Measurements from ENCODE around the gene ZNF101. TPM values are rescaled to one million over a fixed set of nuclear protein-coding genes. Genes with fewer than 3 reads are reported as not detected.

Gene ZNF101
- total and polyA plus RNA-seq, 2 donors (not counting 1 experiment from before 2014, with no cell fraction given), result 15.2 to 74.3 TPM

DNA sequence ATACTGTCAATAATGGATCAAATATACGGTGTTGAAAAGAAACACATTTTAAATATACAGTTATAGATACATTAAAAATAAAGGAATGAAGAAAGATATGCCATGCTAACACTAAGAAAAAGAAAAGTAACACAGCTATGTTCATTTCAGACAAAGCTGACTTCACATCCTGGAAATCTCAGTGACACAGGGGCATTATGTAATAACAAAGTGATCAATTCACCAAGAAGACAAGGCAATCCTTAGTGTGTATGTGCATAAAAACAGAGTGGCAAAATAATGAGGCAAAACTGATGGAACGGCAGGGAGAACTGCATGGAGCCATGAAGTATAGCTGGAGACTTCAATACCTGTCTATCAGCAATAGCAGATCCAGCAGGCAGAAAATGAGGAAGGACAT is 51.2 kb downstream of the ZNF101 start:
- ChIA-PET POLR2A (no interaction called here), CTCF (no interaction called here)
- WGBS (ENCODE audit: insufficient coverage), result no CpG with 5 or more reads among the region's 2 CpGs
- no peak overlapping the region for H3K4me3 ChIP-seq (ENCODE audit: control extremely low read depth in 1 of 5, extremely low read depth in 1 of 5, insufficient read depth in 1 of 5, low read depth in 2 of 5, low read length in 4 of 5)
- H3K27me3 ChIP-seq (replicated peaks in 1 of 4; ENCODE audit: control extremely low read depth in 1 of 4, control insufficient read depth in 3 of 4, insufficient read depth in 4 of 4, low read length in 3 of 4), result no peaks in the 10 kb centered on the region
- no peak overlapping the region for H3K27ac Mint-ChIP-seq
- DNase-seq (no peak), ATAC-seq (ENCODE audit: low read depth) (no peak)
- no peak overlapping the region for H3K4me2 ChIP-seq (replicated peaks; ENCODE audit: low read depth, low read length, poor library complexity, severe bottlenecking)
- peaks cover 2% of the 10 kb centered on the region for H3K4me1 Mint-ChIP-seq
- no peaks in the 10 kb centered on the region for H3K27me3 Mint-ChIP-seq
- H3K4me1 ChIP-seq (ENCODE audit: control insufficient read depth in 2 of 2, insufficient read depth in 2 of 2, low read length in 2 of 2), result no peaks in the 10 kb centered on the region
- TF ChIP-seq, protein P1, sequence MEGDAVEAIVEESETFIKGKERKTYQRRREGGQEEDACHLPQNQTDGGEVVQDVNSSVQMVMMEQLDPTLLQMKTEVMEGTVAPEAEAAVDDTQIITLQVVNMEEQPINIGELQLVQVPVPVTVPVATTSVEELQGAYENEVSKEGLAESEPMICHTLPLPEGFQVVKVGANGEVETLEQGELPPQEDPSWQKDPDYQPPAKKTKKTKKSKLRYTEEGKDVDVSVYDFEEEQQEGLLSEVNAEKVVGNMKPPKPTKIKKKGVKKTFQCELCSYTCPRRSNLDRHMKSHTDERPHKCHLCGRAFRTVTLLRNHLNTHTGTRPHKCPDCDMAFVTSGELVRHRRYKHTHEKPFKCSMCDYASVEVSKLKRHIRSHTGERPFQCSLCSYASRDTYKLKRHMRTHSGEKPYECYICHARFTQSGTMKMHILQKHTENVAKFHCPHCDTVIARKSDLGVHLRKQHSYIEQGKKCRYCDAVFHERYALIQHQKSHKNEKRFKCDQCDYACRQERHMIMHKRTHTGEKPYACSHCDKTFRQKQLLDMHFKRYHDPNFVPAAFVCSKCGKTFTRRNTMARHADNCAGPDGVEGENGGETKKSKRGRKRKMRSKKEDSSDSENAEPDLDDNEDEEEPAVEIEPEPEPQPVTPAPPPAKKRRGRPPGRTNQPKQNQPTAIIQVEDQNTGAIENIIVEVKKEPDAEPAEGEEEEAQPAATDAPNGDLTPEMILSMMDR (IDR thresholded peaks at IDR 0.05), result no peak
- no peak for TF ChIP-seq EZH2 (IDR thresholded peaks at IDR 0.05; ENCODE audit: borderline replicate concordance, insufficient read depth, low read depth, low read length, poor library complexity, severe bottlenecking)
- no peak overlapping the region for H3K27ac ChIP-seq (ENCODE audit: low read length in 2 of 2)
- no peaks in the 10 kb centered on the region for H4K20me1 ChIP-seq (ENCODE audit: control insufficient read depth, insufficient read depth, low read length, poor library complexity, severe bottlenecking)
- H3K9ac ChIP-seq (ENCODE audit: low read length), result no peak overlapping the region
- no peak overlapping the region for H2AFZ ChIP-seq (ENCODE audit: insufficient read depth, low read depth, low read length, poor library complexity, severe bottlenecking)
- intact Hi-C loops (cut with micrococcal nuclease), result no loop called here
- H3K79me2 ChIP-seq (ENCODE audit: control insufficient read depth, insufficient read depth, low read length), result peaks cover 63% of the 10 kb centered on the region
- peaks cover 28 to 72% (median 48%) of the 10 kb centered on the region in 3 donors for H3K9me3 ChIP-seq (ENCODE audit: control extremely low read depth in 1 of 3, control insufficient read depth in 2 of 3, insufficient read depth in 1 of 3, low read length in 2 of 3)
- H3K4me3 Mint-ChIP-seq, result no peak overlapping the region
- H3K9me3 Mint-ChIP-seq (ENCODE audit: insufficient read depth), result peaks cover 47% of the 10 kb centered on the region
- H3K36me3 ChIP-seq (replicated peaks in 1 of 2; ENCODE audit: control extremely low read depth in 1 of 2, control insufficient read depth in 1 of 2, extremely low read depth in 1 of 2, insufficient read depth in 2 of 2, low read length in 1 of 2), result peaks cover 7 to 12% of the 10 kb centered on the region in 2 experiments

DNA sequence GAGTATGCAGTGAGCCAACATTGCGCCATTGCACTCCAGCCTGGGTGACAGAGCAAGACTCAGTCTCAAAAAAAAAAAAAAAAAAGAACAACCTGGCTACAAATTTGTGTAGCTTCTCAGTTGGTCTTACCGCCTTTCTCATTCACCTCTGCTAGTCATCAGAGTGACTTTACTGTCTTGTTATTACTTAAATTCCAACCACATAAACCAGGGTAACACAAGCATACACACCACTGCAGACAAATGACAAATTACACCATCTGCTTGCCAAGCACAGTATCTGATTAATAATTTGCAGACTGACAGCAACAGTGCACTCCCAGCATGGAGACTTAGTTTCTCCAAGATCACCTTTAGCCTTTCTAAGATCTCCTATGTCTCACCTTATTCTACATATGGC is 53.3 kb downstream of the ZNF101 start:
- no peak overlapping the region for H3K9ac ChIP-seq (ENCODE audit: low read length)
- H2AFZ ChIP-seq (ENCODE audit: insufficient read depth, low read depth, low read length, poor library complexity, severe bottlenecking), result no peak overlapping the region
- H3K27me3 Mint-ChIP-seq, result no peaks in the 10 kb centered on the region
- peaks cover 4% of the 10 kb centered on the region for H4K20me1 ChIP-seq (ENCODE audit: control insufficient read depth, insufficient read depth, low read length, poor library complexity, severe bottlenecking)
- H3K79me2 ChIP-seq (ENCODE audit: control insufficient read depth, insufficient read depth, low read length), result peaks cover 67% of the 10 kb centered on the region
- POLR2A ChIA-PET, result no interaction called here
- no peak overlapping the region for H3K27ac Mint-ChIP-seq
- TF ChIP-seq, protein P1 (IDR thresholded peaks at IDR 0.05), result no peak
- no peak for TF ChIP-seq EZH2 (IDR thresholded peaks at IDR 0.05; ENCODE audit: borderline replicate concordance, insufficient read depth, low read depth, low read length, poor library complexity, severe bottlenecking)
- H3K4me1 Mint-ChIP-seq, result peaks cover 2% of the 10 kb centered on the region
- no peak overlapping the region for H3K4me2 ChIP-seq (replicated peaks; ENCODE audit: low read depth, low read length, poor library complexity, severe bottlenecking)
- no peak overlapping the region for H3K27ac ChIP-seq (ENCODE audit: low read length in 2 of 2)
- H3K27me3 ChIP-seq (replicated peaks in 1 of 4; ENCODE audit: control extremely low read depth in 1 of 4, control insufficient read depth in 3 of 4, insufficient read depth in 4 of 4, low read length in 3 of 4), result no peaks in the 10 kb centered on the region
- H3K4me3 Mint-ChIP-seq, result no peak overlapping the region
- intact Hi-C loops (cut with micrococcal nuclease), result no loop called here
- no peaks in the 10 kb centered on the region for H3K4me1 ChIP-seq (ENCODE audit: control insufficient read depth in 2 of 2, insufficient read depth in 2 of 2, low read length in 2 of 2)
- CTCF ChIA-PET, result no interaction called here
- ATAC-seq (ENCODE audit: low read depth) (no peak), DNase-seq (no peak)
- peaks cover 12 to 55% (median 41%) of the 10 kb centered on the region in 3 donors for H3K9me3 ChIP-seq (ENCODE audit: control extremely low read depth in 1 of 3, control insufficient read depth in 2 of 3, insufficient read depth in 1 of 3, low read length in 2 of 3)
- peaks cover 37% of the 10 kb centered on the region for H3K9me3 Mint-ChIP-seq (ENCODE audit: insufficient read depth)
- WGBS (ENCODE audit: insufficient coverage), result 85% methylated on average over 1 of the region's 2 CpGs
- H3K4me3 ChIP-seq (ENCODE audit: control extremely low read depth in 1 of 5, extremely low read depth in 1 of 5, insufficient read depth in 1 of 5, low read depth in 2 of 5, low read length in 4 of 5), result no peak overlapping the region
- peaks cover 9% of the 10 kb centered on the region in 2 experiments for H3K36me3 ChIP-seq (replicated peaks in 1 of 2; ENCODE audit: control extremely low read depth in 1 of 2, control insufficient read depth in 1 of 2, extremely low read depth in 1 of 2, insufficient read depth in 2 of 2, low read length in 1 of 2)

All from B cell (primary cell).